Right lobe of liver (tissue), 6 donors: Measurements from ENCODE around the gene SNX10. TPM values are rescaled to one million over a fixed set of nuclear protein-coding genes. Genes with fewer than 3 reads are reported as not detected.
A peak's percentile ranks its signal among the peaks of the same experiment; 100 is the strongest.

Source experiments
- ATAC-seq, 4 donors: fragments of 200-7000 bp; cut with Tn5 transposase; one replicate each; pipeline ENCODE4 v1.9.1; 2020; ENCODE audit warnings: mild to moderate bottlenecking in 4 of 4, moderate library complexity in 4 of 4
- DNase-seq, 3 donors: peaks; one replicate each; pipeline ENCODE4 v3.0.0-alpha.2; 2020
- H3K27ac ChIP-seq, 3 donors: fragments of 200-600 bp; one replicate each; pipeline ENCODE4 v1.8.0; 2022
- H3K27me3 ChIP-seq, 2 donors: fragments of 200-600 bp; one replicate each; pipeline ENCODE4 v1.8.0; 2022
- H3K36me3 ChIP-seq, 4 donors: fragments of 200-600 bp; sonication (generic) in 1 of 4; one replicate each; pipeline versions ENCODE4 v1.5.1 to v1.8.0; 2017 to 2022; ENCODE audit warnings: control low read depth in 1 of 4
- H3K4me1 ChIP-seq, 4 donors: fragments of 200-600 bp; sonication (generic) in 1 of 4; one replicate each; pipeline versions ENCODE4 v1.5.1 to v1.8.0; 2017 to 2022; ENCODE audit warnings: control low read depth in 1 of 4
- H3K4me3 ChIP-seq, 3 donors: fragments of 200-600 bp; one replicate each; pipeline ENCODE4 v1.8.0; 2022
- H3K9me3 ChIP-seq, 4 donors: fragments of 200-600 bp; sonication (generic) in 1 of 4; one replicate each; pipeline versions ENCODE4 v1.5.1 to v1.8.0; 2017 to 2022; ENCODE audit warnings: control low read depth in 1 of 4
- CTCF ChIP-seq, 4 donors: fragments of 200-600 bp in 3 of 4; fragments of 450-650 bp in 1 of 4; IDR thresholded peaks; one replicate each; pipeline versions ENCODE4 v1.5.1 to v1.8.0; 2016 to 2022; ENCODE audit warnings: antibody characterized with exemption in 4 of 4, mild to moderate bottlenecking in 2 of 4
- POLR2A ChIP-seq: fragments of 450-650 bp; IDR thresholded peaks from one replicate; pipeline ENCODE4 v1.6.1; 2017; ENCODE audit warnings: antibody characterized with exemption, mild to moderate bottlenecking
- WGBS: methylation state at CpG from one replicate; pipeline ENCODE4 v1.1.6; 2018; ENCODE audit warnings: low coverage, low lambda C conversion rate; ENCODE audit not compliant: insufficient coverage; ENCODE audit errors: missing lambda C conversion rate; 5-methylcytosine and 5-hydroxymethylcytosine counted together
- intact Hi-C, 2 donors: fragments of 100-400 bp; cut with DNase I; formaldehyde crosslinking; loops; one replicate each; pipeline versions ENCODE4 v1.11.2 to v1.14.1; 2022
- total RNA-seq, 6 experiments: library from RNA; depleted of rRNA in 2 of 6; stranded (reverse); fragments of >200 nt in 2 of 6; fragmentation: NEBNext Ultra II Directional in 3 of 6; extraction: Animal tissue kit (Norgen Biotek cat#: 25700) in 3 of 6; gene quantifications; one replicate each; pipeline versions ENCODE4 v1.1.0 to v1.2.4, GENCODE V29; 2016 to 2023
- donor health status: DM: no; HTN: yes; CAD: no.
- donor health status: DM: no; HTN: no; CAD: no.
- donor health status: DM: no; HTN: no; CAD: no.
- donor health status: DM: no; HTN: yes; CAD: no.
- donor health status: DM: no; HTN: yes; CAD: no.

Gene SNX10
- total RNA-seq, 6 experiments from 2014 or later, result 10.1 to 59.0 (median 37.7) TPM

- ATAC-seq, result peak in 1 of 4 donors; percentile 38
- 34% methylated on average over 5 of the region's 5 CpGs for WGBS
- H3K4me1 ChIP-seq, result peaks cover 0 to 25% (median 9%) of the 10 kb centered on the region in 4 donors
These were observed 78.3 kb downstream of the SNX10 start for GRCh38 chr7:26370011-26370410.

DNA sequence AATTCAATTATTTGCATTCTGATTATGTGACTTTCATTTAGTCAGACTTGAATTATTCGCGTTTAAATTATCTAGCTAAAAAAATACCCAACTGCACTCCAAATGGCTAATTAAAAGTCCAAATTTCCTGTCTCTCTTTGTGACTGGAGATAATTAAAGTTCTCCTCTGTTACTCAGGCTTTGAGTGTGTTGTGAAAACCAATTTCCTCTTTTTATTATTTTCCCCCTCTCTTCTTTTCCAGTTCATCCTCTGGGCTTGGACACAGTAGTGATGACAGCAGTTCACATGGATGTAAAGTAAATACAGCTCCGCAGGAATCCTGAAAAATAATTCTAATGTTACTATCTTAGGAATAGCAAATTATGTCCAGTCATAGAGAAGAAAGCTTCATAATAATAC, 80.6 kb downstream of the SNX10 start:
- DNase-seq (no peak), ATAC-seq (peak in 1 of 4 donors; percentile 2)
- Histone ChIP-seq H3K27me3 (no peaks in the 10 kb centered on the region), H3K4me3 (no peak overlapping the region), H3K9me3 (no peaks in the 10 kb centered on the region), H3K27ac (peak overlapping the region in 2 of 3 donors; percentile 1 to 57), H3K36me3 (no peaks in the 10 kb centered on the region), H3K4me1 (peaks cover 0 to 23% (median 9%) of the 10 kb centered on the region in 4 donors)
- 38% methylated on average over 3 of the region's 3 CpGs for WGBS
- TF ChIP-seq CTCF (IDR thresholded peaks at IDR 0.05) (no peak), POLR2A (no peak)
- intact Hi-C loops, result loop anchor here in 1 of 2 donors (10.0 kb wide), 2 partner anchors 293 to 783 kb away; partner anchors contain the start of genes HOXA3 and HOXA7

More at GRCh38 chr7:26370011-26370410, 78.3 kb downstream of the SNX10 start:
- no peaks in the 10 kb centered on the region for H3K27me3 ChIP-seq
- H3K4me3 ChIP-seq, result no peak overlapping the region
- intact Hi-C loops, result loop anchor here in 1 of 2 donors (10.0 kb wide), 2 partner anchors 295 to 785 kb away; partner anchors contain the start of genes HOXA3 and HOXA7
- peak overlapping the region in 1 of 3 donors; percentile 34 for H3K27ac ChIP-seq
- no peaks in the 10 kb centered on the region for H3K9me3 ChIP-seq
- no peak for TF ChIP-seq POLR2A
- no peaks in the 10 kb centered on the region for H3K36me3 ChIP-seq
- DNase-seq, result no peak

GRCh38 chr7:26372704-26373103, 81.0 kb downstream of the SNX10 start:
- Histone ChIP-seq H3K4me3 (no peak overlapping the region), H3K9me3 (no peaks in the 10 kb centered on the region), H3K36me3 (no peaks in the 10 kb centered on the region), H3K27me3 (no peaks in the 10 kb centered on the region), H3K27ac (peak overlapping the region in 2 of 3 donors; percentile 1 to 57), H3K4me1 (peaks cover 0 to 19% (median 9%) of the 10 kb centered on the region in 4 donors)
- DNase-seq (no peak), ATAC-seq (no peak)
- intact Hi-C loops, result loop anchor here in 1 of 2 donors (10.0 kb wide), 2 partner anchors 292 to 782 kb away; partner anchors contain the start of genes HOXA3 and HOXA7
- WGBS, result 43% methylated on average over 2 of the region's 2 CpGs
- TF ChIP-seq POLR2A, result no peak
- no peak for TF ChIP-seq CTCF (IDR thresholded peaks at IDR 0.05)

DNA sequence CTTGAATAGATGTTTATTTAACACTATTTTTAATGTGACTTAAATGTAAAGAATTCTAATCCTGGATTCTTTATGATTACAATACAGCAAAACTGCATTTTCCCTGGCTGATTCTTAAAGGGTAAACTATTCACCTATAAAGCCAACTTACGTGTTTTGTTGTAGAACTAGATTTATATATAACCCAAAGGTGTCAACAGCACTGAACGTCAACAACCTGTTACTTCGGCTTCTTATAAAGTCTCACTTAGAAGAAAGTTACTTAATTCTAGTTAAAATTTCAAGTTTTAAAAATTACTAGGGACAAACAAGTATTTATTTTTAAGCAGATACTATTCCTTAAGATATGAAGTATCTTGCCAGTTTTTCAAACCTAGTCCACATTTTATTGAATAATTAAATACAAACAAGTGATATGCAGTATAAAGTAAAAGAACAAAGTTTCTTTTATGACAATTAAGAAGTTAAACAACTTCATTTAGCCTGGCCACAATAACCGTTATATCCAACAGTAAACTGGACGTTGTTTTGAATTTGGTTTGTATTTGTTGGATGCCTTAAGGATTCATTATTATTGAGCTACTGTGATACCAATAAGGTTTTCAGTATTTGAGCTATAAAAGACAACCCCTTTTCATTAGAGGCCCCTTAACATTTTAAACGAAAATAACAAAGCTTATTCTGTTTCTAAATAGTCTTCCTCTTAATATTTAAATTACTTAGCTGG, 83.1 kb downstream of the SNX10 start:
- DNase-seq (no peak), ATAC-seq (no peak)
- WGBS, result 52% methylated on average over 6 of the region's 6 CpGs
- intact Hi-C loops, result loop anchor here in 1 of 2 donors (10.0 kb wide), 2 partner anchors 290 to 780 kb away; partner anchors contain the start of genes HOXA3 and HOXA7
- Histone ChIP-seq H3K27ac (no peak overlapping the region), H3K27me3 (no peaks in the 10 kb centered on the region), H3K4me3 (peak overlapping the region in 1 of 3 donors; percentile 51), H3K4me1 (peaks cover 0 to 19% (median 3%) of the 10 kb centered on the region in 4 donors), H3K9me3 (no peaks in the 10 kb centered on the region), H3K36me3 (no peaks in the 10 kb centered on the region)
- no peak for TF ChIP-seq CTCF (IDR thresholded peaks at IDR 0.05)

DNA sequence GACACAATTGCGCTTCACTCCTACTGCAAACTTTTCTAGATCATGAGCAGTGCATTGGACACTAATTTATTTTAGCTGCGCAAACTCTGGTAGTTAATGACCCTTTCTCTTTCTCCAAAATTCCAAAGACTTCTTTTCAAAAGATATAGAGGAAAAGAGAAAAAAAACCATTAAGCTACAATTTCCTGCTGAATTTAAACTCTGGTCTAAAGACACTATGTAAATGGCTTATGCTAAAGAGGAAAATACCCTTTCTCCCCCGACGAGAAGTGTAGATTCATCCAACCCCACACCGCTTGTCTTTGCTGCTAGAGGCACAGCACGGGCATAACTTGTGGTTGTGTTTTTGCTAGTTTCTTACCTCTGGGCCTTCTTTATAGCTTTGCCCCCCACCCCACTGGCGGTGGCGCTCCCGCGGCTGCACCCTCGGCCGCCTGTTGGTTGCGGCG, 84.1 kb downstream of the SNX10 start:
- intact Hi-C loops, result loop anchor here in 1 of 2 donors (10.0 kb wide), 2 partner anchors 289 to 779 kb away; partner anchors contain the start of genes HOXA3 and HOXA7
- ATAC-seq, result peak in 1 of 4 donors; percentile 2
- Histone ChIP-seq H3K27ac (peak overlapping the region in 1 of 3 donors; percentile 20), H3K36me3 (no peaks in the 10 kb centered on the region), H3K4me3 (peak overlapping the region; percentile 32 to 51 (median 37)), H3K9me3 (no peaks in the 10 kb centered on the region), H3K4me1 (peaks cover 0 to 13% (median 0%) of the 10 kb centered on the region in 4 donors), H3K27me3 (no peaks in the 10 kb centered on the region)
- WGBS, result 12% methylated on average over 14 of the region's 14 CpGs
- no peak for DNase-seq
- no peak for TF ChIP-seq CTCF (IDR thresholded peaks at IDR 0.05)
